Measurements from ENCODE around the gene HAUS5. TPM values are rescaled to one million over a fixed set of nuclear protein-coding genes. Genes with fewer than 3 reads are reported as not detected.

The HAUS5 gene
- total RNA-seq, 6 experiments from 2014 or later, result 3.7 to 6.1 (median 4.4) TPM

- DNase-seq, result no peak
- WGBS (ENCODE audit: insufficient coverage, low coverage, low lambda C conversion rate, missing lambda C conversion rate), result 57% methylated on average over 4 of the region's 12 CpGs
- no peak for ATAC-seq
- TF ChIP-seq, protein P1, sequence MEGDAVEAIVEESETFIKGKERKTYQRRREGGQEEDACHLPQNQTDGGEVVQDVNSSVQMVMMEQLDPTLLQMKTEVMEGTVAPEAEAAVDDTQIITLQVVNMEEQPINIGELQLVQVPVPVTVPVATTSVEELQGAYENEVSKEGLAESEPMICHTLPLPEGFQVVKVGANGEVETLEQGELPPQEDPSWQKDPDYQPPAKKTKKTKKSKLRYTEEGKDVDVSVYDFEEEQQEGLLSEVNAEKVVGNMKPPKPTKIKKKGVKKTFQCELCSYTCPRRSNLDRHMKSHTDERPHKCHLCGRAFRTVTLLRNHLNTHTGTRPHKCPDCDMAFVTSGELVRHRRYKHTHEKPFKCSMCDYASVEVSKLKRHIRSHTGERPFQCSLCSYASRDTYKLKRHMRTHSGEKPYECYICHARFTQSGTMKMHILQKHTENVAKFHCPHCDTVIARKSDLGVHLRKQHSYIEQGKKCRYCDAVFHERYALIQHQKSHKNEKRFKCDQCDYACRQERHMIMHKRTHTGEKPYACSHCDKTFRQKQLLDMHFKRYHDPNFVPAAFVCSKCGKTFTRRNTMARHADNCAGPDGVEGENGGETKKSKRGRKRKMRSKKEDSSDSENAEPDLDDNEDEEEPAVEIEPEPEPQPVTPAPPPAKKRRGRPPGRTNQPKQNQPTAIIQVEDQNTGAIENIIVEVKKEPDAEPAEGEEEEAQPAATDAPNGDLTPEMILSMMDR (IDR thresholded peaks at IDR 0.05), result no peak
- TF ChIP-seq POLR2A (IDR thresholded peaks at IDR 0.05), result no peak
- Histone ChIP-seq H3K27ac (no peak overlapping the region), H3K36me3 (no peaks in the 10 kb centered on the region), H3K27me3 (no peaks in the 10 kb centered on the region), H3K4me1 (no peaks in the 10 kb centered on the region), H3K9me3 (no peaks in the 10 kb centered on the region), H3K4me3 (no peak overlapping the region)
- intact Hi-C loops (cut with DNase I), result no loop called here
Observed at GRCh38 chr19:35565016-35565856, 47.3 kb upstream of the HAUS5 start.

GRCh38 chr19:35566738-35567137, 45.8 kb upstream of the HAUS5 start:
- Histone ChIP-seq H3K9me3 (no peaks in the 10 kb centered on the region), H3K27me3 (no peaks in the 10 kb centered on the region), H3K36me3 (no peaks in the 10 kb centered on the region), H3K27ac (no peak overlapping the region), H3K4me1 (no peaks in the 10 kb centered on the region), H3K4me3 (no peak overlapping the region)
- TF ChIP-seq, protein P1 (IDR thresholded peaks at IDR 0.05), result no peak
- no peak for TF ChIP-seq POLR2A (IDR thresholded peaks at IDR 0.05)
- 81% methylated on average over 6 of the region's 7 CpGs for WGBS (ENCODE audit: insufficient coverage, low coverage, low lambda C conversion rate, missing lambda C conversion rate)
- ATAC-seq, result no peak
- no peak for DNase-seq
- intact Hi-C loops (cut with DNase I), result no loop called here

DNA sequence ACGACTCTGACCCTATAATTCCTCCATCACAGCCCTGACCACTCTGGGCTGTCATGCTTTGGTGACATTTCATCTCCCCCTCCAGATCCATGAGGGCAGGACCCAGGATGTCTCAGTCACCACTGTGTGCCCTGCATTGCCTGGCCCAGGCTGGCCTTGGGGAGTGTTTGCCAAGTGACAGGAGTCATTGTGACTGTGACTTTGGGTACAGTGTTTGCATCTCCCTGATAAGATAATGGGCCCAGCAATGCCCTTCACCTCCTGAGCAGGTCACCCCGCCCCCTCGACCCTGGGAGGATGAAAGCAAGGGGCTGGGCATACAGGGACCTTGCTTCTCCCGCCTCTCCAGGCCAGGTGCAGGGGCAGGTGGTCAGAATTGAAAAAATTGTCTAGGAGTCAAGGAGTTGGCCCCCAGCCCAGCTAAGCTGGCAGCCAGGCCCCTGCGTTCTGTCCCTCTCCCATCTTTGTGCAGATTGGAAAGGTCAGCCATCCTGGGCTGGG, 43.2 kb upstream of the HAUS5 start:
- Histone ChIP-seq H3K4me1 (no peaks in the 10 kb centered on the region), H3K27me3 (no peaks in the 10 kb centered on the region), H3K9me3 (no peaks in the 10 kb centered on the region), H3K4me3 (no peak overlapping the region), H3K36me3 (no peaks in the 10 kb centered on the region), H3K27ac (no peak overlapping the region)
- TF ChIP-seq, protein P1 (IDR thresholded peaks at IDR 0.05), result no peak
- no peak for TF ChIP-seq POLR2A (IDR thresholded peaks at IDR 0.05)
- DNase-seq, result no peak
- 53% methylated on average over 4 of the region's 5 CpGs for WGBS (ENCODE audit: insufficient coverage, low coverage, low lambda C conversion rate, missing lambda C conversion rate)
- ATAC-seq, result peak in 1 of 4 donors; percentile 29
- intact Hi-C loops (cut with DNase I), result no loop called here

DNA sequence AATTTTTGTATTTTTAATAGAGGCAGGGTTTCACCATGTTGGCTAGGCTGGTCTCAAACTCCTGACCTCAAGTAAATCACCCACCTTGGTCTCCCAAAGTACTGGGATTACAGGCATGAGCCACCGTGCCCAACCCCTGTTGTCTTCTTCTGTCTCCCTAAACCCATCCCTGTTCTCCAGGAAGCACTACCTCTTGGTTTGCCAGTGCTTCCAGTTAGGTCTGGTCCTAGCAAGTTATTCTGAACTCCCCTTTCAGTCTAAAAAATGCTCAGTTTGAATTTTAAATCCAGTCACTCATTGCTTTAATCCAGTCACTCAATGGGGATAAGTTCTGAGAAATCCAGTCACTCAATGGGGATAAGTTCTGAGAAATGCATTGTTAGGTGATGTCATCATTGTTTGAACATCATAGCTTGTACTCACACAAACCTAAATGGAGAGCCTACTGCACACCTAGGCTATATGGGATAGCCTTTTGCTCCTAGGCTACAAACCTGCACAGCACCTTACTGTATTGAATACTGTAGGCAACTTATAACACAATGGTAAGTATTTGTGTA, 41.0 kb upstream of the HAUS5 start:
- Histone ChIP-seq H3K9me3 (peaks cover 0 to 4% (median 1%) of the 10 kb centered on the region in 4 donors), H3K36me3 (no peaks in the 10 kb centered on the region), H3K27me3 (no peaks in the 10 kb centered on the region), H3K4me1 (no peaks in the 10 kb centered on the region), H3K4me3 (no peak overlapping the region), H3K27ac (no peak overlapping the region)
- intact Hi-C loops (cut with DNase I), result no loop called here
- no peak for ATAC-seq
- 80% methylated on average over 1 of the region's 1 CpG for WGBS (ENCODE audit: insufficient coverage, low coverage, low lambda C conversion rate, missing lambda C conversion rate)
- TF ChIP-seq POLR2A (IDR thresholded peaks at IDR 0.05), result no peak
- TF ChIP-seq, protein P1 (IDR thresholded peaks at IDR 0.05), result no peak
- no peak for DNase-seq

Measured in right lobe of liver (tissue), 6 donors.